LNCaP clone FGC (cell line): ENCODE measurements around the gene RAB21.

ENCODE experiments used
- DNase-seq: peaks from one replicate; pipeline ENCODE4 v3.0.0-alpha.2; 2011; ENCODE audit warnings: low read depth
- H3K4me3 ChIP-seq: 2 replicates; pipeline ENCODE4 v1.5.1; 2011; ENCODE audit warnings: mild to moderate bottlenecking, low read depth, low read length, control low read depth
- TF ChIP-seq, protein P1 (sequence below): IDR thresholded peaks from 2 replicates; pipeline ENCODE4 v1.5.1; 2012; ENCODE audit warnings: mild to moderate bottlenecking; ENCODE audit not compliant: control insufficient read depth, insufficient read depth; ENCODE audit errors: extremely low read depth

Gene RAB21

DNA sequence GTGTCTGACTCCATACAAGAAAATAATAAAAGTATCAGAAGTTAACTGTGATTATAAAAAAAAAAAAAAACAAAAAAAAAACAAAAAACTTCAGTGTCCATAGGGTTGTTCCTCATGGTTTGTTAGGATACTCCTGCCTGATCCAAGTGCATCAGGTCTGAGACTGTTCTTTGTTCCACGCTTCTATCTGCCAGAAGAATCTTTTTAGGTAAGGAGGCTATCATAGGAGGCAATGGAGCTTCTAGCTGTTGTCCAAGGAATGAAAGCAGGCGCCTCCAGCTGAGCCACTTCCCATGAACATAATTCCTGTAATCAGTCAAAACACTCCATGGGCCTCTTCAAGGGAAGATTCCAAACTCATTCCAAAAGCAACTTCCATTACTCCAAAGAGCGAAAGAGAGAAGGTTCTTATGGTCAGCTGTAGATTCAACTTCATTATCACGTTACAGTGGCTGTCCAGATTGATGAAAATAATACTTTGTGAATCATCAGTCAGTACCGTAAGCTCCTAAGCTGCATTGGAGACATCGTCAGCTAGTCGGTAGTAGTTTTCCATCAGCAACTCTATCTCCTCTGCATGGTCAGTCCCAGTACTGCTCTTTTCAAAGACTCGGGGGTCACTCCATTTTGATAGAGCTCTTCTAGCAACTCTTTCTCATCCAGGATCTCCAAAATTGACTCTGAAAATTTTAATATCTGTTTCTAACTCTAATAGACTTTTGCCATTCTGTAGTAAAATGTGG, 94.6 kb downstream of the RAB21 start:
- TF ChIP-seq, protein P1, sequence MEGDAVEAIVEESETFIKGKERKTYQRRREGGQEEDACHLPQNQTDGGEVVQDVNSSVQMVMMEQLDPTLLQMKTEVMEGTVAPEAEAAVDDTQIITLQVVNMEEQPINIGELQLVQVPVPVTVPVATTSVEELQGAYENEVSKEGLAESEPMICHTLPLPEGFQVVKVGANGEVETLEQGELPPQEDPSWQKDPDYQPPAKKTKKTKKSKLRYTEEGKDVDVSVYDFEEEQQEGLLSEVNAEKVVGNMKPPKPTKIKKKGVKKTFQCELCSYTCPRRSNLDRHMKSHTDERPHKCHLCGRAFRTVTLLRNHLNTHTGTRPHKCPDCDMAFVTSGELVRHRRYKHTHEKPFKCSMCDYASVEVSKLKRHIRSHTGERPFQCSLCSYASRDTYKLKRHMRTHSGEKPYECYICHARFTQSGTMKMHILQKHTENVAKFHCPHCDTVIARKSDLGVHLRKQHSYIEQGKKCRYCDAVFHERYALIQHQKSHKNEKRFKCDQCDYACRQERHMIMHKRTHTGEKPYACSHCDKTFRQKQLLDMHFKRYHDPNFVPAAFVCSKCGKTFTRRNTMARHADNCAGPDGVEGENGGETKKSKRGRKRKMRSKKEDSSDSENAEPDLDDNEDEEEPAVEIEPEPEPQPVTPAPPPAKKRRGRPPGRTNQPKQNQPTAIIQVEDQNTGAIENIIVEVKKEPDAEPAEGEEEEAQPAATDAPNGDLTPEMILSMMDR: no peak
- no peak for DNase-seq
- no peak overlapping the region for H3K4me3 ChIP-seq
